ENCODE data around the gene PCGF5.
"Not testable (repeated sequence)": the region's sequence is repeated elsewhere in the genome, so short reads cannot be mapped to it uniquely, and the experiment has no call there.

Gene PCGF5

DNA sequence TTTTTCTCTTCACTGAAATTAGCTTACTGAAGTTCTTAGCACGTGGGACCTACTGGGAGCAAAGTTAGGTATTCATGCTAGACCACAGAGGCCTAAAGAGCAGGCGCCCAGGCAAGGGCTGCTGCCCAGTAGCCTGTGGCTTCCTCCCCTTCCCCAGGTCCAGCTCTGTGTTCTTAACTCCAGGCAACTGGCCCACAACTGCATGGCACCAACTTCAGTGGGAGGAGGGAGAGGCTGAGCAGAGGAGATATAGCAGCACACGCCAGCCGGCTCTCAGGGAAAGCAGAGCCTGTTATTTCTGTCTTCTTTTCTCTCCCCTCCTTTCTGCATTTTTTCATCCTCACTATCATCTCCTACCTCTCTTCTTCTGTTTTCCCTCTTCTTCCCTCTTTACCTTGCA, 67.4 kb downstream of the PCGF5 start:
- DNase-seq = no peak

DNA sequence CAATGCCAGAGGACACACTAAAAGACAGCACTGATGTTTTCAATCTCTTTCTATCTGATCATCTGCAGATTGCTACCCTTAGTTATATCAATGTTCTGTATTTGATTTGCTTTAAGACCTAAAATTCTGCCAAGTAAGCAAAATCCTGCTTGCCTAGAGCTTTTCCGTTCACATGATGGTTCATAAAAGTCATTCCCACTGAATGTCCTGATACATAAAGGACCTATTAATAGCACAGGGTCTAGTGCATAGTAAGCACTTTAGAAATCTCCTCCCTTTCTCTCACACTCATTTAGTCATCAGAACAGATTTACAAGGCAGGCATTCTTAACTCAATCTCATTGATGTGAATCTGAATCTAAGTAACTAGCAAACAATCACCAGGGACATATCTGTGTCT, 68.8 kb downstream of the PCGF5 start:
- DNase-seq = no peak

DNA sequence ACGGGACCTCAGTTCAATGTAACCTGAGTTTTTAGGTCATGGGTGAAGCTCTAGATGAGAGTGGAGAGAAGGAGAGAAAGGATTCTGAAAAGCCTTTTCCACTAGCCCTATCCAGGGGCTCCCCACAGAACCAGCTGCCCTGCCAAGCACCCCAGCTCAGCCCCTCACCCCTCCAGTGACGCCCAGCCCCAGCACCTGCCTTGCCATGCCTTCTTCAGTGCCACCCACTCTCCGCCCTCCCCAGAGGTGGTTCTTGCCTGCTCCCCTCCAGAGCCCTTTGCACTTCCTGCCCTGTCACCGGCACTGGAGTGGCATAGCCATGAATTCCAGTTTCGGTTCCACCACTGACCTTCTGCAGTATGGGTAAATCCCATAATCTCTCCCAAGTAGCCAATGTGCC, 70.1 kb downstream of the PCGF5 start:
- no peak for DNase-seq

DNA sequence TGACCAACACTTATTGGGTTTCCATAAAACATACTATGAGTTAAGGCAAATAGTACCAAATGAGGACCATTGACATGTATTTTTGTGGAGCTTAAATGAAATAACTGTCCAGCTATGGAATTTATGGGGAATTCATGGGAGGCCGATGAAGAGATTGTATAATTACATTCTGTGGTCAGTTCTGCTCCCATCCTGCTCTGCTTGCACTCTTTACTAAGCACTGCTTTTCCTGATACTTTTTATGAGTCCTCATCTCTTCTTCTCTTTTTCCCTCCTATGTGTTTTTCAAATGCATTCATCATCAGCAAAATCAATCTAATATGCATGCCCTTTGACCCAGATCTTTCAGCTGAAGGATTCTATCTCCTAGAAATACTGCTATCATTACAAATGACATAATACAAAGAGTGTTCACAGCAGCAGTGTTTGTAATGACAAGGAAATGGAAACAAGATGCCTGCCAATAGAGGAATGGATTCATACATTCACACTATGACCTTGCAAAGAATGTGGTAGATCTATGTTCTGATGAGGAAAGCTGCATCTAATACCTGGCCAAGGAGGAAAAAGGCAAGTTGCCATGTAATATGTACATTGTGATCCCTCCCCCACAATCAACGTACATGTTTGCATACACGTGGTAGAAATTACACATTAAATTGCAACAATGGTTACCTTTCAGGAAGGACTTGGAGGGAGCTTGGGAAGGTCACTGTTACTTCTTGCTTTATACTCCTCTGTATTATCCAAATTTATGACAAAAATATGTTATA, 73.9 kb downstream of the PCGF5 start:
- DNase-seq = no peak

DNA sequence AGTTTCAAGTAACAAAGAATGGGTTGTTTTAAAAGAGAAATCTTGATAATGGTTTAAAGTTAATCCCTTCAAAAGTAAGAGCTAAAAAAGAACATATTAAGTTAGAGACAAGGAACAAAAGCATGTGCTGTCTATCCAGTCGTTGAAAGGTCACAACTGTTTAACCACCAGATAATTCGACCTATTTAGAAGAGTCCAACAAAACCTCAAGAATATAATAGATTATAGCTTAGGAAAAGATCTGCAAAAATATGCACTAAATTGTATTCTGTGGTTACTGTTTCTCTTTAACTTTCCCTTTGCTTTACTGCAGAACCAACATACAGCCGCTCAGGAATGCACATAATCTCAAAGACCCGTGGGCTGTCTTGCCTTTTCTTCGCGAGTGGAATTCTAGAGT, 74.9 kb downstream of the PCGF5 start:
- DNase-seq = no peak

DNA sequence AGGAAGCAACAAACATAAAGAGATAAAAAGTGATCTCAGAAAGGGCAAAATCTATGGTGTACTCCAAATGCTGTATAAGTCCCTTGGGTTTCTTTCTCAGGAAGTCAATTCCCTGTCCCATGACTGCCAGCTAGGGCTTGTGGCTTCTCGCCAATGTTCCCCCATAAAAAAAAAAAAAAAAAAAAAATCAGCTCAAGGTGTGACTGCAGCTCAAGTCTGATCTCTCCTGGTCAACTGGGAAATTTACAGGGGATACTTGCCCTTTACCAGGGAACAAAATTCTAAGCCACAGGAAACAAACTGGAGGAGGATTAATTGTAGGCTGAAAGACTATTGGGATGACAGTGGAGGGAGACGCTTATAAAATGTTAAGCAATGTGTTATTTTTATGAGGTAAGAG, 76.0 kb downstream of the PCGF5 start:
- DNase-seq = peak; percentile 3

DNA sequence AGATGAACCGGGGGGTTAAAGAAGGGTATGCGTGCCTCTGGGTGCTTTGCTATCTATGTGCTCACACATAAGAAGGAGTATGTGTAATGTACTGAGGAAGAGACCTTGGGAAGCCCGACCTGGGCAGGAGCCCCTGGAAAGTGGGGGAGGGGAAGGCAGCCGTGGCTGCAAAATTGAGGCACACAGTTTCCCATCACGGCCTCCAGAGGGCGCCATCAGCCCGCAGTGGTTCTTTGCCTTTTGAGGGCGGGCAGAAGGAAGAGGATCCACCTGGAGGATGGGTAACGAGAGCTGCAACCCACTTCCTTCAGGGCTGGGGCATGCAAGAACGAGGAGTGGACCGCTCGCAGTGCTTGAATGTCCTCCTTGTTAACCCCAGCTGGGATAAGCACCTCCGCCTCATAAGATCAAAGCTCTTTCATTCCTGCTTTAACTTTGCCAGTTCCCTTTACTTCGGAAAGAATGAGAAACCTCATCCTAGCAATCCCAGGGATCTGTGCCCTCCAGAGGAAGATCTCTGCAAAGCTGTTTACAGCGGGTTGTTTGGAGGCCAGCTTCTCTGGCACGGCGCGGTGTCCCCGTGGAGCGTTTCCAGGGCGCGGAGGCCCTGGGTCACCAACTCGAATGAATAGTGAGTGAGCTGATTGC, 77.9 kb downstream of the PCGF5 start:
- DNase-seq = peak; percentile 92

DNA sequence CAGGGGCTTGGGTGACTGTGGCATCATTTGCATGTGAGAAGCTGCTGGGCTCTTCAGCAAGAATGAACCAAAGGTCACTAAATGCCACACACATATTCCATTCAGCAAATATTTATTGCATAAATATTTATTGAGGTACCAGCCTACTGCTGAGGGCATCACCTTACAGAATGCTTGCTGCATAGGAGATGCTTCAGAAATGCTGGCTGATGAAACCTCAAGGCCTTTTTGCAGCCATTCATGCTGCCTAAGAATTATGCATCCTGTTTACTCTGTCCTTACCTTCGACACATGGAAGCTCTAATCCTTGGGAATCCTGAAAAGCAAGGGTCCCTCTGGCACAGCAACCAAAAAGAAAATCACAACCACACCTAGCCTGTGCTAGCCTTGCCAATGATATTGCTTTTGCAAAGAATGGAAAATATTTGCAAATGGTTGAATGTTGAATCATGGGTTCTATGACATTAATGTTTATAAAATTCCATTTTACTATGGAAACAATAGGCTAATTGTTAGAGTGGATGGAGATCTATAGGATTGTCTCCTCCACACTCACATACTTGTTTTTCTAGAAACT, 79.6 kb downstream of the PCGF5 start:
- no peak for DNase-seq

DNA sequence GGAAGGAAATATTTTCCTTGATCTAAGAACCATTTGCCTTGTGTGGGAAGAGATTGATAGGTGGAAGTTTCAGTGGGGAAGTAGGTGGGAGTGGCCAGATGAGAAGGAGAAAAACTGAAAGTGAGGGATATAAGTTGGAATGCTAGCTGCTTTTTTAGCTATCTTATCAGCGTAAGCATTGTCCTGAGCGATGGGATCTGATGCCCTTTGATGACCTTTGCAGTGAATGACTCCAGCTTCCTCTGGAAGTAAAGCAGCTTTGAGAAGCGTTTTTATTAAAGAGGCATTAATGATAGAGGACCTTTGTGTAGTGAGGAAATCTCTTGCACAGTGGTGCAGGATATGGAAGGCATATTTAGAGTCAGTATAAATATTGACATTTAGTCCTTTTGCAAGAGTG, 82.5 kb downstream of the PCGF5 start:
- DNase-seq = not testable (repeated sequence)

DNA sequence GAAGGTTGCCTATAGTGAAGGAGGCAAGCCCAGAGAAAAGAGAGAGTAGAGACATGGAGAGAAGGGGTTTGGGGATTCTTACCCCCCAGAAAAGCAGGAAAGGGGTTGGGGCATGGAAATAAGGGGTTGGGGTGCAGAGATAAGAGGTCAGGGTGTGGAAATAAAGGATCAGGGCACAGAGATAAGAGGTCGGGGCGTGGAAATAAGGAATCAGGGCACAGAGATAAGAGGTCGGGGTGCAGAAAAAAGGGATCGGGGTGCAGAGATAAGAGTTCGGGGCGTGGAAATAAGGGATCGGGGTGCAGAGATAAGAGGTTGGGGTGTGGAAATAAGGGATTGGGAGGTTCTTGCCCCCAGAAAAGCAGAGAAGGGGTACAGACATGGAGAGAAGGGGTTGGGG, 85.5 kb downstream of the PCGF5 start:
- not testable (repeated sequence) for DNase-seq

DNA sequence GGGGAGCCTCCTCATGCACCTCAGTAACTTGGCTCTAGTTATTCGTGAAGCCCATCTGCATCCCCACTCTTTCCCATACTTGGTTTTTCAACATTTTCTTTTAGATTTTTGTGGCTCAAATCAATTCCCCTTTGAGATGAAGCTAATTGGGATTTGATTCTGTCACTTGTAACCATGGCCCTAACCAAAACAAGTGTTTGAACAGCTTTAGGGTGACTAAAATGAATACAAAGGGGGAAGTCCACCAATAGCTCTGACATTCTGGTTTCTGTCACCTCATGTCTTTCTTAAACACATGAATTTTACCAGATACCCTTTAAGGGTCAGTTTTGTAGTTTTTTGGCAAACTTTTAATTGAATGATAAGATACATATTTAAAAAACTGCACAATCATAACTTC, 87.0 kb downstream of the PCGF5 start:
- no peak for DNase-seq

DNA sequence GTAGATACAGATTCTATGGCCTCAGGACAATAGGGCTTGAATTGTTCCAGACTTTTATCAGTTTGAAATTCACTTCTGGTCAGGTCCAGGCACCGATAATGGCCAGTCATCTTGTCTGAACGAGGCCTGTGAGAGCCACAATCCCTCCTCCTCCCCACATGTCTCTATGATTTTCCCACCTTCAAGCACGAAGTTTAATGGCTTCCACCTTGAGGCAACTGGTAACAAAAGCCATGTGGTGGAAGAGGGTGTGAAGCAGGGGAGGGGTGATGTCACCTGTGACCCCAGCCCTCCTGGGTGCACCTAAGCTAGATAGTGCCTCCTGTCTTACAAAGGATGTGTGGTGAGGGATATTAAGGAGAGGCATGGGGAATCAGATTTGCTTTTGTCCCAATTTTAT, 89.2 kb downstream of the PCGF5 start:
- no peak for DNase-seq

DNA sequence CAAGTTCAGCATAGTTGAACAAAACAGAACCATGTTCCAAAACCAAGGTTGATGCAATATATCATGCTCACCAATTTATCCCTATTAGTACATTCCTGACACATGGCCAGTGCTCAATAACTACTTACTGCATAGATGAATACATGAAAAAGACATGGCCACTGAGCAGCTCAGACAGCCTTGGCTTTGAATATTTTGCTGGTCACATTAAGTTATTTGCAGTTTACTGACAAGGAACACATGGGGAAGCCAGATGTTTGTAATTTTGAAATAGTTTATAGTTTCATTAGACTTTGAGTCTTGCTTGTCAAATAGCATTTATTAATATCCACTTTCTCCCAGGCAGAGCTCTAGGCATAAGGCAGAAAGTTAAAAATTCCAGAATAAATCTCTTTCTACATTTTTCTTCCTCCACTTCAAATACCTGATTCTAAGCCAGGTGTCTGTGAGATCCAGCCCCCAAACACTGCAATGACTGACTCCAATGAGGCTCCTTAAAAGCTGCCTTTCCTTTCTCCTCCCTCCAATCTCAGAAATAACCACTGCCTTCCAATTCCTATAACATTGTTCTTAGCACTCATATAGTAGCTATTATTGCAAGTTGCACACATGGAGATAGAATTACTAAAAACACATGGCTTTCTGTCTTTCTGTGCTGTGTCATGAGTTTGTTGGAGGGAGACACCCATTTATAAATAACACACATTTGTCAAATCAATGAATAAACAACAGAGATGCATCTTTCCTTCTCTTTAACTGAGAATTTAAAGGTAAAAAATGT, 91.3 kb downstream of the PCGF5 start:
- DNase-seq = no peak

DNA sequence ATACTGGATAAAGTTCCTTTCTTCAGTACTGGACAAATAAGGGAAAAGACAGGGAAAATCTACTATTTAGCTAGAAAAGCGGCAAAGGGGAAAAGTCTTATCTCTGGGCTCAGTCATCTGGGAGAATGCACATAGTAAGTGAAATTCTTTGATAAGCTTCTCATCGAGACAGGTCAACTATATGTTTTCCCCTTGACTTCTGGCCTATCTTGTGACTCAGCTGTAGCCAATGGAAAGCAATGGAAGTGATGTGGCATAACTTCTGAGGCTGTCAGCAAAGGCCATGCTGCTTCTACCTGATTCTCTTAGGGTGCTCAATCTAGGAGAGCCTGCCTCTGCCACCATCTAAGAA, 91.9 kb downstream of the PCGF5 start:
- no peak for DNase-seq

DNA sequence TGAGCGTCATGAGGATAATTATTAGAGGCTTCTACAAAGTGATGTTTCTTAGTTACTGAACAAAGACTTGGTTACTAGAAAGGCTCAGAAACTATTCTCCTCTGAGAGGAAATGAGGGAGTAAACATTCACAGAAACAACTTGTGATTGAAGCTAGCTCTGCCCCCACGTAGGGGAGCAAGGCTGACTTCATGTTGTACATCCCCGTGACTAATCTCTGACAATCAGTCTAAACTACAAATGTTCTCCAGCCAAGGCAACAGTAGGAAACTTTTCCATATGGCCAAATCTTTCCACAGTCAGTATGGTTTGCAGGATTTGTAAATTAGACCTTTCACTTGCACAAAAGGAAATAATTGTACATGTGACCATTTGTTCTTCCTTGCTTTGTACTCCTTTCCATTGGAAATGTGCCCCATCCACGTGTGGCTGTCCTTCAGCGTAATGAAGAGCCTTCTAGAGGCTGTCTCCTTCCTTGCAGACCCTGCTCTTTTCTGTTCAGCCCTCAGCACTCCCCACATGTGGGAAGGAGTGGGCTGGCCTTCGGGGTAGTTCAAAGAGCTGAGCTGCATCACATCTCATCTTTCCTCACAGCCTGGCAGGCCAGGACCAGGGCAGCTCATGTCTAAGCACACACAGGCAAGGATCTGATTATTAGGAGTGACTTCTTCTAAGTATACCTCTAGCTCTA, 93.5 kb downstream of the PCGF5 start:
- peak; percentile 43 for DNase-seq

DNA sequence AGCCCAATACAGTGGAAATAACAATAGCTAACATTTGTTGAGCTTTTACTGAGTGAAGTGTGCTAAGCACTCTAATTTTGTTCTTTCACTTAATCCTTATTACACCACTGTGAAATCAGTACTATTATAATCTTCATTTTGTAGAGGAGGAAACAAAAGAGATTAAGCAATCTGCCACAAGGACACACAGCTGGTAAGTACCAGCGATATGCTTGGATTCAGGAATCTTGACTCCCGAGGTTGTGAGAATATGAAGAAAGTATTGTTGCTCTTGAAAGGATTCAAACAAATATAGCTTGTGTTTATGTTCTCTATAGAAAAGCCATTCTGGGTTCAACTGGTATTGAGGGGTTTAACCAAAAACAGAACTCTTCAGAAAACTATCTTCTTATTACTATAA, 96.0 kb downstream of the PCGF5 start:
- DNase-seq = no peak

DNA sequence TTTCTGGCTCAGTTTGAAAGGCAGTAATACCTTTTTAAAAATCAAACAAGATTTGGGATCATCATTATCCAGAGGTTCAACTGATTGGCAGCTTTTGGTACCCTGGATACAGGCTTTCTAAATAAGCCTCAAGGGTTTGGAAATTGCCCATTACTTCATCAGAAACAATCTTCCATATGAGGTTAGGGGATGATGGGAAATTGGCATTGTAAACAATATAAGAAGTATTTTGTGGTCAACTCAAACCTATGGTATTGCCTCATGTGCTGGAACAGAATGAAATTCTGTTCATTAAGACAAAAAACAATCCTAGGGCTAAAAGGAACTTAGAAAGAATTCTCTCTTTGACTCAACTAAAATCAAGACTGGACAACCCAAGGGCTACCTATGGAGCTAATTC, 97.1 kb downstream of the PCGF5 start:
- no peak for DNase-seq

DNA sequence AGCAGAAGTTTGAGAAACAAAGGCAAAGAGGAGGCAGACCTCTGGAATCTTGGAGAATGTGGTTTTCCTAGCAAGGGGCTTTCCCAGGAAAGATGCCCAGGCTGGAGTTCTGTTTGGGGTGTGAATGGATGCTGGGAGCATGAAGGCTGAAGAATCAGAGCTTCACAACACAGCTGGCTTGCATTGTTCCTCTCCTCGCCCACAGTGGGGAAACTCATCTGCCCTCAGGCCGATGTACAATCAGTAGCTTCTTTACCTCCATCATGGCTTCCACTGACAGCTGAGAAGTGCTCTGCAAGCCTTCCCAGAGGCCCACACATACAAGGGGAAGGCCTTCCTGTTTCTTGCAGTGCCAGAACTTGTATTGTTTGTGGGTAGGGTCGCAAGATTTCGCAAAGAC, 98.9 kb downstream of the PCGF5 start:
- no peak for DNase-seq

DNA sequence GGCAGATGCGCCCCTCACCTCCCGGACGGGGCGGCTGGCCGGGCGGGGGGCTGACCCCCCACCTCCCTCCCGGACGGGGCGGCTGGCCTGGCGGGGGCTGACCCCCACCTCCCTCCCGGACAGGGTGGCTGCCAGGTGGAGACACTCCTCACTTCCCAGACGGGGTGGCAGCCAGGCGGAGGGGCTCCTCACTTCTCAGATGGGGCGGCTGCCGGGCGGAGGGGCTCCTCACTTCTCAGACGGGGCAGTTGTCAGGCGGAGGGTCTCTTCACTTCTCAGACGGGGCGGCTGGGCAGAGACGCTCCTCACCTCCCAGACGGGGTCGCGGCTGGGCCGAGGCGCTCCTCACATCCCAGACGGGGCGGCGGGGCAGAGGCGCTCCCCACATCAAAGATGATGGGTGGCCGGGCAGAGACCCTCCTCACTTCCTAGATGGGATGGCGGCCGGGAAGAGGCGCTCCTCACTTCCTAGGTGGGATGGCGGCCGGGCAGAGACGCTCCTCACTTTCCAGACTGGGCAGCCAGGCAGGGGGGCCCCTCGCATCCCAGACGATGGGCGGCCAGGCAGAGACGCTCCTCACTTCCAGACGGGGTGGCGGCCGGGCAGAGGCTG, 102.9 kb downstream of the PCGF5 start:
- DNase-seq = not testable (repeated sequence)

DNA sequence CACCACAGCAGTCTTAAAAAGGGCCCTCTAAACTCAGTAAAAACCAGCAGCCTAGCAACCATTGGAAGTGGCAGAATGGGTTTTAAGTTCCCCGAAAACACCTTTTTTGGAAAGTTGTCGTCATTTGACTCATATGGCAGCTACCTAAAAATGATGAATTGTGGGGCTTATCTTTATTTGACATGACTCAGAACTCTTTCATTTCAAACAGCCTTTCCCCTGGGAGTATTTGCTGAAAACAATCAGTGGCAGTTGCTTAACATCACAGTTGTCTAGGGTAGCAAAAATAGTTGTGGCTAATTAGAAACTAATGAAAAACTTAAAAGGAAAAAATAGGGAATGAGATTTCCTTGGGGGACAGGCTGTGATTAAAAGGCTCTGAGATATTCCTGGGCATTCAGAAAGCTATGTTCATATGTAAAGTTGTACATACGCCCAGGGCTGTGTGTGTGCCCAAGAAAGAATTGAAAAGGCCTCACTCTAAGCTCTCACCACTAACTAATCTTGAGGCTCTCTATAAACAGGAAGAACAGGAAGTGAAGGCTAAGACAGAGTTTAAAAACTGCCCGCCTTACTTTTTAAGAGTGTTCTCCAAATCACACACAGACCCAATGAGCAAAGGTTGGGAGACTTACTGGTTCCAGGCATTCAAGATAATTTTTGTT, 108.0 kb downstream of the PCGF5 start:
- DNase-seq = no peak

Measured in kidney glomerular epithelial cell (primary cell).